SKM-1 (cell line): ENCODE data around the gene KCTD6.

Experiments
- DNase-seq: peaks from one replicate; lab custom pipeline; 2025; ENCODE audit not compliant: unreplicated experiment; lab: John Stamatoyannopoulos, UW

KCTD6 gene

GRCh38 chr3:58491506-58492402, at the start of gene KCTD6:
Gene KCTD6, plus strand, starts transcription at chr3:58492096. Its CDS starts 6,660 bp downstream, at chr3:58498756.
- peak; percentile 78 for DNase-seq

GRCh38 chr3:58452176-58452575, 39.7 kb upstream of the KCTD6 start:
- DNase-seq = no peak

GRCh38 chr3:58459160-58459559, 32.7 kb upstream of the KCTD6 start:
- DNase-seq = no peak

GRCh38 chr3:58462829-58463180, 29.1 kb upstream of the KCTD6 start:
- no peak for DNase-seq

- no peak for DNase-seq
Measured at GRCh38 chr3:58463181-58463941, 28.5 kb upstream of the KCTD6 start.

- no peak for DNase-seq
Measured at GRCh38 chr3:58463942-58464271, 28.0 kb upstream of the KCTD6 start.

- no peak for DNase-seq
Measured at GRCh38 chr3:58464866-58465265, 27.0 kb upstream of the KCTD6 start.

- no peak for DNase-seq
Measured at GRCh38 chr3:58466899-58467563, 24.9 kb upstream of the KCTD6 start.

GRCh38 chr3:58469096-58469495, 22.8 kb upstream of the KCTD6 start:
- no peak for DNase-seq

GRCh38 chr3:58470363-58471024, 21.4 kb upstream of the KCTD6 start:
- DNase-seq = no peak

GRCh38 chr3:58471025-58471887, 20.6 kb upstream of the KCTD6 start:
- peak; percentile 74 for DNase-seq

GRCh38 chr3:58473275-58473674, 18.6 kb upstream of the KCTD6 start:
- no peak for DNase-seq

- DNase-seq = peak; percentile 41
Measured at GRCh38 chr3:58474348-58474911, 17.5 kb upstream of the KCTD6 start.

- DNase-seq = no peak
Measured at GRCh38 chr3:58474967-58475578, 16.8 kb upstream of the KCTD6 start.

- no peak for DNase-seq
Measured at GRCh38 chr3:58478781-58479180, 13.1 kb upstream of the KCTD6 start.

GRCh38 chr3:58480309-58480708, 11.6 kb upstream of the KCTD6 start:
- no peak for DNase-seq

GRCh38 chr3:58482917-58483636, 8.8 kb upstream of the KCTD6 start:
- no peak for DNase-seq

- DNase-seq = peak; percentile 23
Measured at GRCh38 chr3:58484045-58484721, 7.7 kb upstream of the KCTD6 start.
